Measurements from ENCODE around the gene NAA50. TPM values are rescaled to one million over a fixed set of nuclear protein-coding genes. Genes with fewer than 3 reads are reported as not detected.

Gene NAA50
- total RNA-seq, 1 experiment from 2014 or later: 208 TPM

DNA sequence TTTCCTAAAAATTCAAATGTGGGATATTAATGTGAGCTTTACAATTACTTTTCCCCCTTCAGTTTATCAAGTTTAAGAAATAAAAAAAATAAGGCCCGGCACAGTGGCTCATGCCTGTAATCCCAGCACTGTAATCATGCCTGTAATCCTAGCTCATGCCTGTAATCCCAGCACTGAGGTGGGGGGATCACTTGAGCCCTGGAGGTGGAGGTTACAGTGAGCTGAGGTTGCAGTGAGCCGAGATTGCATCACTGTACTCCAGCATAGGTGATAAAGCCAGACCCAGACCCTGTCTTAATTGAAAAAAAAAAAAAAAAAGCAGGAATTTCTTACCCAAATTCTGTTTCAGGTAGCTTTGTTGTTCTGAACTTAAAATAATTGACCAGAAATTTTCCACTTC, 18.6 kb upstream of the NAA50 start:
- no peaks in the 10 kb centered on the region for H3K27me3 ChIP-seq (ENCODE audit: control insufficient read depth, insufficient read depth, low read length)
- TF ChIP-seq REST (IDR thresholded peaks at IDR 0.05; ENCODE audit: insufficient read depth in 1 of 2, low read depth in 2 of 2, low read length in 1 of 2) (no peak), CTCF (IDR thresholded peaks at IDR 0.05) (no peak), TCF7L2 (IDR thresholded peaks at IDR 0.05; ENCODE audit: low read depth, low read length) (no peak), SIN3A (IDR thresholded peaks at IDR 0.05; ENCODE audit: borderline replicate concordance, insufficient read depth, low read depth, low read length) (no peak), POLR2AphosphoS5 (IDR thresholded peaks at IDR 0.05; ENCODE audit: low read depth, low read length) (no peak)
- no peak for ATAC-seq
- intact Hi-C loops (cut with micrococcal nuclease; ENCODE audit: unreplicated experiment) (no loop called here), in situ Hi-C loops (cut with HindIII; ENCODE audit: low pct_unique_long_range_greater_than_20kb, low sequenced_read_pairs) (no loop called here)
- no peak overlapping the region for H3K4me3 ChIP-seq (ENCODE audit: low read depth in 2 of 2, low read length in 2 of 2)
- BruUV-seq (replicated peaks): no TSS peak
- no peaks in the 10 kb centered on the region for H3K4me1 ChIP-seq (ENCODE audit: control insufficient read depth, insufficient read depth, low read length)
- ChIA-PET CTCF (no interaction called here), POLR2A (interaction anchor here (0.6 kb wide), 1 partner anchor 204 kb away, joined by 4 read pairs; no protein-coding TSS in a partner anchor)
- no peak overlapping the region for H3K27ac ChIP-seq (ENCODE audit: low read length)
- H3K36me3 ChIP-seq (ENCODE audit: control insufficient read depth, insufficient read depth, low read length): no peaks in the 10 kb centered on the region
- DNase-seq (ENCODE audit: low read depth, low spot score): no peak
- no peaks in the 10 kb centered on the region for H3K9me3 ChIP-seq (ENCODE audit: control insufficient read depth, insufficient read depth, low read depth, low read length)

DNA sequence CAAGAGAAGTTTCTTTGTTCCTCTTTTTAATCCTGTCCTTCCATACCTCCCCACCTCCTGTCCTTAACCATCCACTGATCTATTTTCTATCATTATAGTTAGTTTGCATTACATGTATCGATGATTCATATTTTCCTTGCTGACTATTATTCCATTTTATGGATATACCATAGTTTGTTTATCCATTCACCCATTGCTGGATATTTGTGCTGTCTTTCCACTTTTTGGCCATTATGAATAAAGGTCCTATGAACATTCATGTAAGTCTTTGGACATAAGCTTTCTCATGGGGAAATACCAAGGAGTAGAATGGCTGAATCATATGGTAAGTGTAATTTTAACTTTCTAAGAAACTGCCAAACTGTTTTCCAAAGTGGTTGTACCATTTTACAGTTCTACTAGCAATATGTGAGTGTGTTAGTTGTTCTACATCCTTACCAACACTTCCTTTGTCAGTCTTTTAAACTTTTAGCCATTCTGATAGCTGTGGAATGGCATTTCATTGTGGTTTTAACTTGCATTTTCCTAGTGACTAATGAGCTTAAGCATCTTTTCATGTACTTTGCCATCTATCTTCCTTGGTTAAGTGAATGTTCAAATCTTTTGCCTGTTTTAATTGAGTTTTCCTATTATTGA, 12.5 kb upstream of the NAA50 start:
- TF ChIP-seq REST (IDR thresholded peaks at IDR 0.05; ENCODE audit: insufficient read depth in 1 of 2, low read depth in 2 of 2, low read length in 1 of 2): no peak
- TF ChIP-seq TCF7L2 (IDR thresholded peaks at IDR 0.05; ENCODE audit: low read depth, low read length): no peak
- TF ChIP-seq POLR2AphosphoS5 (IDR thresholded peaks at IDR 0.05; ENCODE audit: low read depth, low read length): no peak
- TF ChIP-seq SIN3A (IDR thresholded peaks at IDR 0.05; ENCODE audit: borderline replicate concordance, insufficient read depth, low read depth, low read length): no peak
- no peak for TF ChIP-seq CTCF (IDR thresholded peaks at IDR 0.05)
- CTCF ChIA-PET: no interaction called here
- Histone ChIP-seq H3K9me3 (ENCODE audit: control insufficient read depth, insufficient read depth, low read depth, low read length) (no peaks in the 10 kb centered on the region), H3K27ac (ENCODE audit: low read length) (no peak overlapping the region), H3K27me3 (ENCODE audit: control insufficient read depth, insufficient read depth, low read length) (no peaks in the 10 kb centered on the region), H3K4me1 (ENCODE audit: control insufficient read depth, insufficient read depth, low read length) (no peaks in the 10 kb centered on the region), H3K4me3 (ENCODE audit: low read depth in 2 of 2, low read length in 2 of 2) (no peak overlapping the region), H3K36me3 (ENCODE audit: control insufficient read depth, insufficient read depth, low read length) (no peaks in the 10 kb centered on the region)
- intact Hi-C loops (cut with micrococcal nuclease; ENCODE audit: unreplicated experiment): no loop called here
- in situ Hi-C loops (cut with HindIII; ENCODE audit: low pct_unique_long_range_greater_than_20kb, low sequenced_read_pairs): no loop called here
- BruUV-seq (replicated peaks): no TSS peak
- ATAC-seq (no peak), DNase-seq (ENCODE audit: low read depth, low spot score) (no peak)
- POLR2A ChIA-PET: interaction anchor here (0.5 kb wide), 1 partner anchor 11 kb away, joined by 3 read pairs; no protein-coding TSS in a partner anchor

All from Panc1 (cell line).